RWPE1 (cell line): ENCODE results near the gene RASA3.

Experiments
- CTCF ChIA-PET: fragments of 350-600 bp; sonication (Branson Sonifier 250); formaldehyde crosslinking; extraction: SDS; loops from one replicate; lab custom pipeline; 2021; lab: Yijun Ruan, JAX
- POLR2A ChIA-PET: fragments of 400-600 bp; formaldehyde crosslinking; extraction: SDS; loops from one replicate; lab custom pipeline; 2020; ENCODE audit warnings: antibody characterized with exemption; ENCODE audit not compliant: low non-redundant PET; lab: Yijun Ruan, JAX
- DNase-seq: peaks from one replicate; pipeline ENCODE4 v3.0.0; 2012; ENCODE audit warnings: low spot score
- H3K27ac ChIP-seq: fragments of 450-650 bp; 2 replicates; pipeline ENCODE4 v1.5.1; 2017
- CTCF ChIP-seq: fragments of 450-650 bp; conservative IDR thresholded peaks from 2 replicates; pipeline ENCODE4 v1.5.1; 2017; ENCODE audit warnings: low read depth, mild to moderate bottlenecking

Gene RASA3

GRCh38 chr13:113965968-113966884 lies 166.2 kb downstream of the RASA3 start:
- DNase-seq = no peak
- POLR2A ChIA-PET = no interaction called here
- no peak overlapping the region for H3K27ac ChIP-seq
- CTCF ChIA-PET = no interaction called here
- no peak for TF ChIP-seq CTCF

- TF ChIP-seq CTCF = no peak
- ChIA-PET CTCF (no interaction called here), POLR2A (no interaction called here)
- H3K27ac ChIP-seq = no peak overlapping the region
- no peak for DNase-seq
These were observed 167.0 kb downstream of the RASA3 start for GRCh38 chr13:113965383-113965874.

- ChIA-PET CTCF (no interaction called here), POLR2A (no interaction called here)
- no peak overlapping the region for H3K27ac ChIP-seq
- no peak for TF ChIP-seq CTCF
- no peak for DNase-seq
These were observed 168.0 kb downstream of the RASA3 start for GRCh38 chr13:113964251-113964995.

- DNase-seq = no peak
- no peak for TF ChIP-seq CTCF
- H3K27ac ChIP-seq = no peak overlapping the region
- POLR2A ChIA-PET = interaction anchor here (0.7 kb wide), 1 partner anchor 273 kb away, joined by 3 read pairs; no protein-coding TSS in a partner anchor
- CTCF ChIA-PET = no interaction called here
These were observed 169.0 kb downstream of the RASA3 start for GRCh38 chr13:113963376-113963775.

- CTCF ChIA-PET = no interaction called here
- no peak for TF ChIP-seq CTCF
- no peak for DNase-seq
- no peak overlapping the region for H3K27ac ChIP-seq
- POLR2A ChIA-PET = interaction anchor here (0.7 kb wide), 1 partner anchor 273 kb away, joined by 3 read pairs; no protein-coding TSS in a partner anchor
These were observed 169.4 kb downstream of the RASA3 start for GRCh38 chr13:113962975-113963374.

GRCh38 chr13:113962386-113962785 lies 170.0 kb downstream of the RASA3 start:
- no peak overlapping the region; the same call in 1 of the 2 replicates for H3K27ac ChIP-seq
- POLR2A ChIA-PET = no interaction called here
- no peak for TF ChIP-seq CTCF
- no peak for DNase-seq
- CTCF ChIA-PET = interaction anchor here (0.6 kb wide), 1 partner anchor 238 kb away, joined by 3 read pairs; no protein-coding TSS in a partner anchor
